RPMI8226 (cell line): Measurements from ENCODE around the gene SH3GL1.

Source experiments
- DNase-seq: peaks from one replicate; pipeline ENCODE4 v3.0.0-alpha.2; 2015

SH3GL1 gene

DNA sequence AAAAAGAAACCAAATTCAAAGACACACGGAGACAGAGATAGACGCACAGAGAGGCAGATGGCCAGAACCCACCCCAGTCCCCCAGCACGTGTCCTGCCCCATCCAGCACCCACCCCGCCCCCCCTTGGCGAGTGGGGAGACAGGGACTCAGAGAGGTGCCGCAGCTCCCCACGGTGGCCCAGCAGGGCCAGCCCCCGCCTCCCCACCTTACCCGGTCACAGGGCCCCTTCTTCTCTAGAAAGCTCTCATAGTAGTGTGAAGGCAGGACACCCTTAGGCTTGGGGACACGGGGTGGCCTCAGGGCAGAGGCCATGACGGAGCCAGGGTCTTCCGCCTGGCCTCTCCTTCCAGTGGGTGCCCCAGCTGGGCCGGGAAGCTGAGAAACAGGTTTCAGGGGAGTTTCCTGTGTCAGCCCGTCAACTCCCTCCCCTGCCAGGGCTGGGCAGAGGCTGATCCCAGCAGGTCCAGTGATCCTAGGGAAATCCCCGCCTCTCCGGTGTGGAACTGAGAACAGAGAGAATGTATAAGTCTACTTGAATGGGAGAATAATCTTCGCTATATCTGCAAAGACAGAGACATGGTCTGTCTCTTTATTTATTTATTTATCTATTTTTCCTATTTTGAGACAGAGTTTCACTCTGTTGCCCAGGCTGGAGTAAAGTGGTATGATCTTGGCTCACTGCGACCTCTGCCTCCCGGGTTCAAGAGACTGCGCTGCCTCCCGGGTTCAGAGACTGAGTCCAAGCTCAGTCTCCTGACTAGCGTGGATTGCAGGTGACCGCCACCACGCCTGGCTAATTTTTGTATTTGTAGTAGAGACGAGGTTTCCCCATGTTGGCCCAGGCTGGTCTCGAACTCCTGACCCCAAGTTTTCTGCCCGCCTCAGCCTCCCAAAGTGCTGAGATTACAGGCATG, 61.6 kb downstream of the SH3GL1 start, which contains the start of gene STAP2:
TSS of gene STAP2 (minus strand) at position 387 of the 915 bp plus-strand sequence. CDS start at position 313, 74 bp downstream.
- DNase-seq, result peak; percentile 36

GRCh38 chr19:4337906-4338440, 62.4 kb downstream of the SH3GL1 start:
- DNase-seq, result no peak

DNA sequence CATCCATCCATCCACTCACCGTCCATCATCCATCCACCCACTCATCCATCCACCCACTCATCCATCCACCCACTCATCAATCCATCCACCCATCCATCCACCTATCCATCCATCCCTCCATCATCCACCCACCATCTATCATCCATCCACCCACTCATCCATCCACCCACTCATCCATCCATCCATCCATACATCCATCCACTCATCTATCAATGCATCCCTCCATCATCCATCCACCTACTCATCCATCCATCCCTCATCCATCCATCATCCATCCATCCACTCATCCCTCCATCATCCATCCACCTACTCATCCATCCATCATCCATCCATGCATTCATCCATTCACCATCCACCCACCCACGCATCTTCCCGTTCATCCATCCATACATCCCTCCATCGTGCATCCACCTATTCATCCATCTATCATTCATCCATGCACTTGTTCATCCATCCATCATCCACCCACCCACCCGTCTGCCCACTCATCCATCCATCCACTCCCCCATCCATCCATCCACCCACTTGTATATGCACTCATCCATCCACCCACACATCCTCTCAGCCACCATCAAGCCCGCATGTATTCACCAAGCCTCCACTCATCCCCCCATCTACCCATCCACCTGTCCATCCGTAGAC, 65.3 kb downstream of the SH3GL1 start:
- DNase-seq, result no peak

DNA sequence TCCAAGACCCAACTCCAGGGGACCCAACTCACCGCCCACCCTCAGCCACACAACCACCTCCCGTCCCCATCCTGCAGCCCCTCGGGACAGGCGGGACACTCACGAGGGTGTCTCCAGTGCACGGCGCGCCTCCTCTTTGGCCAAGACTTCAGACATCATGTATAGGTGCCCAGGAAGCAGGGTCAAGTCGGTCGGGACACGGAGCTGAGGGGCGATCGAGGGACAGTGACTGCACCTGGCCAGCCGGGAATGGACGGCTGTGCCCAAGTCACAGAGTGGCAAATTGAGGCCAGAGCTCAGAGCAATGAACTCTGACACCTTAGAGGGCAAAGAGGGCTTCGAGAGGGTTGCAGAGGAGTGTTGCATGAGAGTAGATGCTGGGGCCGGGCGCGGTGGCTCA, 70.5 kb downstream of the SH3GL1 start:
- no peak for DNase-seq

GRCh38 chr19:4328991-4329681, 71.2 kb downstream of the SH3GL1 start:
- DNase-seq, result peak; percentile 49

- DNase-seq, result peak; percentile 95
Measured at GRCh38 chr19:4328243-4328990, 71.9 kb downstream of the SH3GL1 start.

GRCh38 chr19:4327877-4328242, 72.5 kb downstream of the SH3GL1 start:
- no peak for DNase-seq

DNA sequence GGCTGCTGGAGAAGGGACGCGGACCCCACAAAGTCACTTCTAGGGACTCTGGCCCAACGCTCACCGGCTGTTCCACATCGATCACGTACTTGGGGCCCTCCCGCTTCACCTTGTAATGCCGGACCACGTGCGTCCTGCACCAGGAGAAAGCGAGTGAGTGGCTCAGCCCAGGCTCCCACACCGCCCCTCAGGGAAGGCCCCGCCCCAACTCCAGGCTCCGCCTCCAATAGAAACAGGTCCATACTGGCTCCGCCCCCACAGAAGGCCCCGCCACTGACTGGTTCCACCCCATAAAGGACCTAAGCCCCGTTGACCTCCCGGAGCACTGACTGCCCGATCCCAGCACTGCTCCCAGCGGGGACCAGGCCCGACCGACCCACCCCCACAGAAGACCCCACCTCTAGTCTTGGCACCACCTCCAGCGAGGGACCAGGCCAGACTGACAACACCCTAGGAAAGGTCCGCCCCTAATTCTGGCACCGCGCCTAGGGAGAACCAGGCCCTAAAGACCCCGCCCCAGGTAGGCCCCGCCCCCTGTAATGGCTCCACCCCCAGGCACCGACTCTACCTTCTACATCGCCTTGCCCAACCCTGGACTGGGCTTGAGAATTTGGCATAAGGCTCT, 73.0 kb downstream of the SH3GL1 start:
- DNase-seq, result peak; percentile 78

GRCh38 chr19:4326837-4327251, 73.5 kb downstream of the SH3GL1 start:
- no peak for DNase-seq

DNA sequence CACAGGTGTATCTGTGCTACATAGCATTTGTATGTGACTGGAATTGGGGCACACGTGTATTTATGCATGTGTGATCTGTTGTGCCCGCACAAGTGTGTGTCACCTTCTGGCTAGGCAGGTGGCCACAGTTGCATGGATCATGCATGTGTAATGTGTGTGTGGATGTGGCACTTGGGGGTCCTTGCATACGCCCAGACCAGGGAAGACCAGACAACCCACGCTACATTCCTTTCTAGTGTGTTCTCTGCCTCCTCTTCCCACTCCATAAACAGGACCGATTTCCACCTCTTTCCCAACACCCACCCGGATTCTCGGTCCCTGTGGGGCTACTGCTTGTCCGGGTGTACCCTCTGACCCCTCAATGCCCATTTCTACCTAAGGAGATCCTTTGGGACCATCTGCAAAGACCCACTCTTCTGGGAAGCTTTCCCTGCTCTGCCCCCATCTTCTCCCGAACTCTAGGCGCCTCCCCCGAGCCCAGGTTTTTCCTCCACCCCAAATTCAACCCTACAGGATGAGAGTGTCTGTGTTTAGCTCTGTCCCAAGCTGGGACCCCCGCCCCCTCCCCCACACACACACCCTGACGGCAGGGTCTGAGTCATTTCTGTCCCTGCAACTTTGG, 74.0 kb downstream of the SH3GL1 start:
- no peak for DNase-seq

GRCh38 chr19:4324228-4324627, 76.1 kb downstream of the SH3GL1 start:
- no peak for DNase-seq

DNA sequence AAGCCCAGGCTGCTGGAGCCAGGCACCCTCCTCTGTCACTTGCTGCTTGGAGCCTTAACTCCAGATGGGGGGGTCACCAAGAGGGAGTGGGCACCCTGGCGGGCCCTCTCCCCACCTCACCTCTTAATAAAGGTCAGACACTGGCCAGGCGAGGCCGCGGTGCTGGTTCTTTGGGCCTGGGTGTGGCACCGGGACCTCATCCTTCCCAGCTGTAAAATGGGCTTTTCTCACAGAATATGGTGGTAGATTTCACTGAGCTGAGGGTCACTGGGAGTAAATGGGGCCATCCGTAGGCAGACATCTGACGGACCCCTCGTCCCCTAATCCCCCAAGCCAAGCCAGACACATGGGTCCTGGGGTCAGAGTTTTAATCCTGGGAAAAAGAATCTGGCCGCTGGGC, 76.7 kb downstream of the SH3GL1 start:
- no peak for DNase-seq

DNA sequence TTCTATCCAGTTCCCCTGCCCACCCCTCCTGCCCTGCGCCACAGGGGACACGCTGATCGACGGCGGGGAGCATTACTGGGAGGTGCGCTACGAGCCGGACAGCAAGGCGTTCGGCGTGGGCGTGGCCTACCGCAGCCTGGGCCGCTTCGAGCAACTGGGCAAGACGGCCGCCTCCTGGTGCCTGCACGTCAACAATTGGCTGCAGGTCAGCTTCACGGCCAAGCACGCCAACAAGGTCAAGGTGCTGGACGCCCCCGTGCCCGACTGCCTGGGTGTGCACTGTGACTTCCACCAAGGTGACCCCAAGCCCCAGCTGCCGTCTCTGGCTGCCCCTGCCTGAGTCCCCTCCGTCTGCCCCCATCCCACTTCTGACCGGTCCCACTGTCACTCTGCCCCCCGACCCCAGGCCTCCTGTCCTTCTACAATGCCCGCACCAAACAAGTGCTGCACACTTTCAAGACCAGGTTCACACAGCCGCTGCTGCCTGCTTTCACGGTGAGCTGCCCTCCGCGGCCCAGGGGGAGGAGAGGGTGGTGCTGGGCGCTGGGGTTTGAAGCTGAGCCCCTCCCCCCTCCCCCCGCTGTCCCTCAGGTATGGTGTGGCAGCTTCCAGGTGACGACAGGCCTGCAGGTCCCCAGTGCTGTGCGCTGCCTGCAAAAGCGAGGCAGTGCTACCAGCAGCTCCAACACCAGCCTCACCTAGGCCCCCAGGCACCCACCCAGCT, 77.2 kb downstream of the SH3GL1 start:
- DNase-seq, result no peak

DNA sequence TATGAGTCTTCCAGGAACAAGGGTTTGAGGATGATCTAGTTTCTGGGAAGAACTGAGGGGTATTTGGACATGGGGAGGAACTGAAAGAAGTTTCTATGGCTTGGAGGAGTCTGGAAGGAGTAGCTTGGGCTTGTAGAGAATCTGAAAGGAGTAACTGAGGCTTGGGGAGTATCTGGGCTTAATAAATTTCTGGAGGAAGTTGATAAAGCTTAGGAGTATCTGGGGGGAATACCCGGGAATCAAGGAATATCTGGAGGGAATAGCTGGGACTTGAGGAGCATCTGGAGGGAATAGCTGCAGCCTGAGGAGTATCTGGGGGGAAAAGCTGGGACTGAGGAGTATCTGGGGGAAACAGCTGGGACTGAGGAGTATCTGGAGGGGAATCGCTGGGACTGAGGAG, 79.9 kb downstream of the SH3GL1 start:
- no peak for DNase-seq

DNA sequence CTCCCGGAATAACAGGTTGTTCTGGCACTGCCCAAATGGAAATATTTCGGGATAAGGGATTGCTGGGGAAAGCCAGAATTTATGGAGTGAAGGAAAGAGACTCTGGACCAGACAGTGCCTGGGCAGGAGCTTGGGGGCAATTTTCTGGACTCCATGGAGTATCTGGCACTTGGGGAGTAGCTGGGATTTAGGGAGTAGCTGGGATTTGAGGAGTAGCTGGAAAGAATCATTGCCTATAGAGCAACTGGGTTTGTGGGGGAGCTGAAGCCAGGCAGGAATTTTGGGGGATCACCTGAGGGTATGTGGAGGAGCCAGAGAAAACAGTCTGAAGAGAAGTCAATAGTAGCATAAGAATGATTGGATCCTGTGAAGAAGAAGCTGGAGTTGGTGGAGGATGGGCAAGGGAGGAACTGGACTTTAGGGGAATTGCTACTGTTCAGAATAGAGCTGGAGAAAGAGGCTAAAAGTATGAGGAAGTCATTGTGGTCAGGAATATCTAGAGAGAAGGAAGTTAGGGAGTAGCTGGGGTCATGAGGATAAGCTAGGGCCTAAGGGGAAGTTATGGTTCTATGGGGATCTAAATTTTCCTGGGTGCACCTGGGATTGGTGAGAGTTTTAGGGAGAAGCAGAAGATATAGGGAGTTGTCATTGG, 81.2 kb downstream of the SH3GL1 start:
- DNase-seq, result no peak

DNA sequence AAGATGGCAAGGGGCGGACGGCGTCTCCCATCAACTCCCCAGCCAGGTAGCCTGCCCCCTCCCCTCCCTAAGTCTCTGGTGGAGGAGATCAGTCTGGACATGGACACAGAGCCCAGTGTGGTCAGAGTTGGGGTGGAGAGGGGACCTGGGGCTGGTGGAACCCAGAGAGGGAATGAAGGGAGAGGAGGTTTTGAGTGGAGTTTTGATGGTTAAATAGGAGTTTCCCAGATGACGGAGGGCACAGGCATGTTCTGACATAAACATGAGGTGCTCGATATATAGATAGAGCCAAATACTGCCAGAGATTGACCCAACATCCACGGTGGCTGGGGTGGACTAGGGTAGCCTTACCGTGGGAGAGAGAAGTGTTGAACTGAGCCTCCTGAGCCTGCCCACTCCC, 81.9 kb downstream of the SH3GL1 start:
- DNase-seq, result no peak

- no peak for DNase-seq
Measured at GRCh38 chr19:4316956-4317355, 83.4 kb downstream of the SH3GL1 start.

- no peak for DNase-seq
Measured at GRCh38 chr19:4313847-4314490, 86.4 kb downstream of the SH3GL1 start.
